HepG2 (cell line): ENCODE measurements around the gene ZBP1. TPM values are rescaled to one million over a fixed set of nuclear protein-coding genes. Genes with fewer than 3 reads are reported as not detected.

Experiments
- ATF4 ChIP-seq, 2 experiments: fragments of 450-650 bp in 1 of 2; sonication (generic) in 1 of 2; formaldehyde crosslinking; IDR thresholded peaks; 2 replicates each; pipeline versions ENCODE4 v1.5.0 to v1.8.0; 2020 to 2022; ENCODE audit warnings: mild to moderate bottlenecking in 1 of 2, missing genetic modification reagents in 1 of 2
- EP300 ChIP-seq, 3 experiments: sonication (generic) in 1 of 3; formaldehyde crosslinking in 1 of 3; IDR thresholded peaks; 2 replicates each; pipeline versions ENCODE4 v1.5.1 to v1.6.1; 2011 to 2020; ENCODE audit warnings: low read depth in 2 of 3, low read length in 2 of 3, borderline replicate concordance in 1 of 3, improper control_type of control experiment in 1 of 3, mild to moderate bottlenecking in 1 of 3, missing genetic modification reagents in 1 of 3, moderate library complexity in 1 of 3
- MEF2D ChIP-seq: sonication (generic); formaldehyde crosslinking; IDR thresholded peaks from 2 replicates; pipeline ENCODE4 v1.5.1; 2020; ENCODE audit warnings: mild to moderate bottlenecking, missing genetic modification reagents
- RAD21 ChIP-seq: fragments of 450-650 bp; formaldehyde crosslinking; IDR thresholded peaks from 2 replicates; pipeline ENCODE4 v1.5.0; 2020; ENCODE audit warnings: mild to moderate bottlenecking
- SALL1 ChIP-seq: sonication (generic); formaldehyde crosslinking; IDR thresholded peaks from 2 replicates; pipeline ENCODE4 v1.8.0; 2022; ENCODE audit warnings: mild to moderate bottlenecking, missing genetic modification reagents
- SOX13 ChIP-seq, 3 experiments: fragments of 450-650 bp in 1 of 3; sonication (generic) in 1 of 3; formaldehyde crosslinking in 1 of 3; IDR thresholded peaks in 2 of 3; conservative IDR thresholded peaks in 1 of 3; 2 replicates each; pipeline versions ENCODE4 v1.5.0 to v1.6.1; 2016 to 2020; ENCODE audit warnings: antibody characterized with exemption in 1 of 3, mild to moderate bottlenecking in 1 of 3, missing compliant biosample characterization in 1 of 3, missing genetic modification reagents in 1 of 3, moderate library complexity in 1 of 3
- SPEN ChIP-seq: sonication (generic); formaldehyde crosslinking; IDR thresholded peaks from 2 replicates; pipeline ENCODE4 v1.5.1; 2020; ENCODE audit warnings: low read depth, mild to moderate bottlenecking, missing genetic modification reagents
- TFAP4 ChIP-seq: sonication (generic); IDR thresholded peaks from 2 replicates; pipeline ENCODE4 v1.6.1; 2016; ENCODE audit warnings: low read depth, borderline replicate concordance
- ZNF710 ChIP-seq: sonication (generic); formaldehyde crosslinking; IDR thresholded peaks from 2 replicates; pipeline ENCODE4 v1.5.0; 2020; ENCODE audit warnings: mild to moderate bottlenecking, missing genetic modification reagents, borderline replicate concordance
- ZNF816 ChIP-seq: sonication (generic); formaldehyde crosslinking; IDR thresholded peaks from 2 replicates; pipeline ENCODE4 v1.8.0; 2022; ENCODE audit warnings: missing genetic modification reagents, mild to moderate bottlenecking, borderline replicate concordance
- ZNF883 ChIP-seq: sonication (generic); formaldehyde crosslinking; IDR thresholded peaks from 2 replicates; pipeline ENCODE4 v1.5.1; 2020; ENCODE audit warnings: mild to moderate bottlenecking, missing genetic modification reagents; ENCODE audit errors: not compliant biosample characterization
- polyA plus RNA-seq, 8 experiments: library from polyadenylated mRNA; depleted of rRNA in 3 of 8; stranded (reverse) in 7 of 8; unstranded in 1 of 8; fragments of >200 nt; fragmentation: Illumina TruSeq in 4 of 8; extraction: Trizol in 4 of 8; gene quantifications; 2 replicates each; pipeline versions ENCODE4 v1.2.1 to v1.2.3, GENCODE V29; 2011 to 2016; ENCODE audit warnings: low read depth in 4 of 8, missing spikeins in 1 of 8, mixed read lengths in 1 of 8; ENCODE audit not compliant: insufficient read depth in 1 of 8
- total RNA-seq, 5 experiments: library from RNA; depleted of rRNA; stranded (reverse); fragments of >200 nt; fragmentation: Illumina TruSeq; extraction: Trizol; gene quantifications; 2 replicates each; pipeline ENCODE4 v1.2.3, GENCODE V29; 2016; ENCODE audit warnings: low read depth in 1 of 5
- TF ChIP-seq, protein P1 (sequence below), 2 experiments: sonication (generic) in 1 of 2; formaldehyde crosslinking in 1 of 2; IDR thresholded peaks; 2 replicates each; pipeline versions ENCODE4 v1.5.1 to v1.6.1; 2011 to 2020; ENCODE audit warnings: borderline replicate concordance in 1 of 2, low read depth in 1 of 2, low read length in 1 of 2, mild to moderate bottlenecking in 1 of 2, missing genetic modification reagents in 1 of 2, moderate library complexity in 1 of 2
- TF ChIP-seq, protein P2 (sequence below): sonication (generic); formaldehyde crosslinking; IDR thresholded peaks from 2 replicates; pipeline ENCODE4 v1.4.0; 2020; ENCODE audit warnings: missing genetic modification reagents, borderline replicate concordance

Gene ZBP1
- total and polyA plus RNA-seq, 2 of the 13 experiments (the other 11 are each of a cell fraction or from before 2014, with no cell fraction given): not detected

- TF ChIP-seq ZNF816 (CRISPR knock-in tag): peak; percentile 44; the same call in 1 of the 2 replicates
- TF ChIP-seq SALL1: peak; percentile 88
- TF ChIP-seq SPEN: peak; percentile 39; the same call in 1 of the 2 replicates
- TF ChIP-seq SOX13 (IDR thresholded peaks at IDR 0.05): no peak
- peak in 1 of 2 experiments; percentile 13; a peak in 1 of 4 replicates for TF ChIP-seq SOX13 (CRISPR knock-in tag; conservative IDR thresholded peaks at IDR 0.05 in 1 of 2, IDR thresholded peaks at IDR 0.05 in 1 of 2)
- peak; percentile 73; the same call in 1 of the 2 replicates for TF ChIP-seq RAD21 (CRISPR knock-in tag)
- TF ChIP-seq MEF2D (CRISPR knock-in tag): peak; percentile 66
- 0 out of 2 replicates have a peak, but pooled peaks have one; percentile 33 for TF ChIP-seq ZNF710 (CRISPR knock-in tag)
- TF ChIP-seq TFAP4: 0 out of 2 replicates have a peak, but pooled peaks have one; percentile 39
- TF ChIP-seq, protein P1, sequence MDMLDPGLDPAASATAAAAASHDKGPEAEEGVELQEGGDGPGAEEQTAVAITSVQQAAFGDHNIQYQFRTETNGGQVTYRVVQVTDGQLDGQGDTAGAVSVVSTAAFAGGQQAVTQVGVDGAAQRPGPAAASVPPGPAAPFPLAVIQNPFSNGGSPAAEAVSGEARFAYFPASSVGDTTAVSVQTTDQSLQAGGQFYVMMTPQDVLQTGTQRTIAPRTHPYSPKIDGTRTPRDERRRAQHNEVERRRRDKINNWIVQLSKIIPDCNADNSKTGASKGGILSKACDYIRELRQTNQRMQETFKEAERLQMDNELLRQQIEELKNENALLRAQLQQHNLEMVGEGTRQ (IDR thresholded peaks at IDR 0.05; ENCODE audit: low read depth, low read length): peak; percentile 61
- TF ChIP-seq, protein P1 (CRISPR knock-in tag; IDR thresholded peaks at IDR 0.05; ENCODE audit: borderline replicate concordance): peak; percentile 91; the same call in 1 of the 2 replicates
- no peak for TF ChIP-seq ATF4 (CRISPR knock-in tag; IDR thresholded peaks at IDR 0.05)
- TF ChIP-seq, protein P2, sequence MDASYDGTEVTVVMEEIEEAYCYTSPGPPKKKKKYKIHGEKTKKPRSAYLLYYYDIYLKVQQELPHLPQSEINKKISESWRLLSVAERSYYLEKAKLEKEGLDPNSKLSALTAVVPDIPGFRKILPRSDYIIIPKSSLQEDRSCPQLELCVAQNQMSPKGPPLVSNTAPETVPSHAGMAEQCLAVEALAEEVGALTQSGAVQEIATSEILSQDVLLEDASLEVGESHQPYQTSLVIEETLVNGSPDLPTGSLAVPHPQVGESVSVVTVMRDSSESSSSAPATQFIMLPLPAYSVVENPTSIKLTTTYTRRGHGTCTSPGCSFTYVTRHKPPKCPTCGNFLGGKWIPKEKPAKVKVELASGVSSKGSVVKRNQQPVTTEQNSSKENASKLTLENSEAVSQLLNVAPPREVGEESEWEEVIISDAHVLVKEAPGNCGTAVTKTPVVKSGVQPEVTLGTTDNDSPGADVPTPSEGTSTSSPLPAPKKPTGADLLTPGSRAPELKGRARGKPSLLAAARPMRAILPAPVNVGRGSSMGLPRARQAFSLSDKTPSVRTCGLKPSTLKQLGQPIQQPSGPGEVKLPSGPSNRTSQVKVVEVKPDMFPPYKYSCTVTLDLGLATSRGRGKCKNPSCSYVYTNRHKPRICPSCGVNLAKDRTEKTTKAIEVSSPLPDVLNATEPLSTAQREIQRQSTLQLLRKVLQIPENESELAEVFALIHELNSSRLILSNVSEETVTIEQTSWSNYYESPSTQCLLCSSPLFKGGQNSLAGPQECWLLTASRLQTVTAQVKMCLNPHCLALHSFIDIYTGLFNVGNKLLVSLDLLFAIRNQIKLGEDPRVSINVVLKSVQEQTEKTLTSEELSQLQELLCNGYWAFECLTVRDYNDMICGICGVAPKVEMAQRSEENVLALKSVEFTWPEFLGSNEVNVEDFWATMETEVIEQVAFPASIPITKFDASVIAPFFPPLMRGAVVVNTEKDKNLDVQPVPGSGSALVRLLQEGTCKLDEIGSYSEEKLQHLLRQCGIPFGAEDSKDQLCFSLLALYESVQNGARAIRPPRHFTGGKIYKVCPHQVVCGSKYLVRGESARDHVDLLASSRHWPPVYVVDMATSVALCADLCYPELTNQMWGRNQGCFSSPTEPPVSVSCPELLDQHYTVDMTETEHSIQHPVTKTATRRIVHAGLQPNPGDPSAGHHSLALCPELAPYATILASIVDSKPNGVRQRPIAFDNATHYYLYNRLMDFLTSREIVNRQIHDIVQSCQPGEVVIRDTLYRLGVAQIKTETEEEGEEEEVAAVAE (CRISPR knock-in tag): 0 out of 2 replicates have a peak, but pooled peaks have one; percentile 37
- no peak for TF ChIP-seq ZNF883
- peak in 1 of 2 experiments; percentile 70; a peak in 2 of 4 replicates for TF ChIP-seq EP300 (IDR thresholded peaks at IDR 0.05; ENCODE audit: low read depth in 2 of 2, low read length in 2 of 2)
- 0 out of 2 replicates have a peak, but pooled peaks have one; percentile 8 for TF ChIP-seq EP300 (CRISPR knock-in tag; IDR thresholded peaks at IDR 0.05; ENCODE audit: borderline replicate concordance)
Observed at GRCh38 chr20:57582432-57583288, 37.6 kb downstream of the ZBP1 start (continued).
